ENCODE data around the gene JAKMIP1. TPM values are rescaled to one million over a fixed set of nuclear protein-coding genes. Genes with fewer than 3 reads are reported as not detected.
A peak's percentile ranks its signal among the peaks of the same experiment; 100 is the strongest.

Gene JAKMIP1
- total RNA-seq, 1 donor from 2014 or later: not detected

DNA sequence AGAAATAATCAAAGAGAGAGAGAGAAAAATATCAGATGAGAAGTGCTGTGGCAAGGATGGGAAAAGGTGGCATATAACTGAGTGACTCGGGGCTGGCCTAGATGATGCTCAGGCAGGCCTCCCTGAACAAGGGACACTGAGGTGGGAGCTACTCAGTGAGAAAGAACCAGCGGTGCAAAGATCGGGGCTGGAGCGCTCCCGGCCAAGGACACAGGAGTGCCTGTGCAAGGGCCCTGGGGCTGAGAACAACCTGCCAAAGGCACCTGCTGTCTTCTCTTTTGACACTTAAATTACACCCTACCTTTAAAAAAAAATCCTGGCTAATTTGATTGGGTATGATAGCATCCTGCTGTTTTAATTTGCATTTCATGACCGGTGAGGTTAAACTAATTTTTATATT, 104.5 kb downstream of the JAKMIP1 start:
- H3K4me3 ChIP-seq (ENCODE audit: low read depth, low read length): no peak overlapping the region
- no peaks in the 10 kb centered on the region for H3K27me3 ChIP-seq (ENCODE audit: control insufficient read depth, insufficient read depth, low read length)
- no peak for DNase-seq (ENCODE audit: low read depth)
- no peaks in the 10 kb centered on the region for H3K36me3 ChIP-seq (ENCODE audit: control insufficient read depth, insufficient read depth, low read length)
- TF ChIP-seq CTCF (IDR thresholded peaks at IDR 0.05; ENCODE audit: insufficient read depth, low read length, poor library complexity, severe bottlenecking): no peak

DNA sequence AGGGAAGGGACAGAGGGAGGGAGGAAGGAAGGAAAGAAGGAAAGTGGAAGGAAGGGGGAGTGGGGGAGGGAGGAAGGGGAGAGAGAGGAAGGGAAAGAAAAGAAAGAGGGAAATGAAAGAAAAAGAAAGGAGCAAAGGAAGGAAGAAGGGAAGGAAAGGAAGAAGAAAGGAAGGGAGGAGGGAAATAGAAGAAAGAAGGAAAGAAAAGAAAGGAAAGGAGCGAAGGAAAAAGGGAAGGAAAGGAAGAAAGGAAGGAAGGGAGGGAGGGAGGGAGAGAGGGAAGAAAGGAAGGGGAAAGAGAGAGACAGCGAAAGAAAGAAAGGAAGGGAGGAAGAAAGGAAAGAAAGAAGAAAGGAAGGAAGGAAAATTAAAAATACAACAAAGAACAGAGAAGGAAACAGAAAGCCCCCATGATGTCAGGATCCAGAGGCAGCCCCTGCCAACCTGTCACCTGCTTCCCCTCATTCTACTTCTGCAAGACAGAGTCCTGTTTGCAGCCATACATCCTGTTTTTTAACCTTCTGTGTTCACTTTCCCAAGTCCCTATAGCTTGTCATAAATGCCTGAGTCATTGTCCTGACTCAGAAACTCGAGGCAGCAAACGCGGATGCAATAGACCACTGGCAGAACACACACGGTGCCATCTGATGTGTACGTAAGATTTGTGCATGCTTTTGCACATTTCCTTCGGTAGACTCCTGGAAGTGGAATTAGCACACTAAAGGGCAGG, 105.2 kb downstream of the JAKMIP1 start:
- no peak overlapping the region for H3K4me3 ChIP-seq (ENCODE audit: low read depth, low read length)
- peak; percentile 4 for DNase-seq (ENCODE audit: low read depth)
- no peaks in the 10 kb centered on the region for H3K36me3 ChIP-seq (ENCODE audit: control insufficient read depth, insufficient read depth, low read length)
- TF ChIP-seq CTCF (IDR thresholded peaks at IDR 0.05; ENCODE audit: insufficient read depth, low read length, poor library complexity, severe bottlenecking): no peak
- H3K27me3 ChIP-seq (ENCODE audit: control insufficient read depth, insufficient read depth, low read length): no peaks in the 10 kb centered on the region

GRCh38 chr4:6093671-6094070, 106.7 kb downstream of the JAKMIP1 start:
- no peak for DNase-seq (ENCODE audit: low read depth)
- no peaks in the 10 kb centered on the region for H3K27me3 ChIP-seq (ENCODE audit: control insufficient read depth, insufficient read depth, low read length)
- TF ChIP-seq CTCF (IDR thresholded peaks at IDR 0.05; ENCODE audit: insufficient read depth, low read length, poor library complexity, severe bottlenecking): no peak
- no peak overlapping the region for H3K4me3 ChIP-seq (ENCODE audit: low read depth, low read length)
- no peaks in the 10 kb centered on the region for H3K36me3 ChIP-seq (ENCODE audit: control insufficient read depth, insufficient read depth, low read length)

GRCh38 chr4:6092971-6093370, 107.4 kb downstream of the JAKMIP1 start:
- TF ChIP-seq CTCF (IDR thresholded peaks at IDR 0.05; ENCODE audit: insufficient read depth, low read length, poor library complexity, severe bottlenecking): no peak
- Histone ChIP-seq H3K27me3 (ENCODE audit: control insufficient read depth, insufficient read depth, low read length) (no peaks in the 10 kb centered on the region), H3K36me3 (ENCODE audit: control insufficient read depth, insufficient read depth, low read length) (no peaks in the 10 kb centered on the region), H3K4me3 (ENCODE audit: low read depth, low read length) (no peak overlapping the region)
- DNase-seq (ENCODE audit: low read depth): no peak

DNA sequence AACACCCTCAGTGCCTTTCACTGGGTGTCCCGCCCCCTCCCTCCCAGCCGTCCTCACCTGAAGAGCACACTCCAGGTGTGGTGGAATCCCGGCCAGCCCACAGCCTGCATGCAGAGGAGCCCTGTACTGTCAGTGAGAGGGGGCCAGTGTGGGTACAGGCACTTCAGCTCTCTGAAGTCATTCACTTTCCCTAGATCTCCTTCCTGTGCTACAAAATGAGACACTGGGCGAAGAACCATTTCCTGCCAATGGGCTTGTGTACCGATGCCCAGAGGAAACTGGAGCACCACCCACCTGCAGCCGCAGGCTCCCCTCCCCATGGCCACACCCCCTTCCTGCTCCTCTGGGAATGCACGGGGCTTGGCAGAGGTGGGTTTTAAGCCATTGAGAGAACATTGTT, 108.2 kb downstream of the JAKMIP1 start:
- H3K4me3 ChIP-seq (ENCODE audit: low read depth, low read length): no peak overlapping the region
- H3K27me3 ChIP-seq (ENCODE audit: control insufficient read depth, insufficient read depth, low read length): no peaks in the 10 kb centered on the region
- no peak for DNase-seq (ENCODE audit: low read depth)
- no peak for TF ChIP-seq CTCF (IDR thresholded peaks at IDR 0.05; ENCODE audit: insufficient read depth, low read length, poor library complexity, severe bottlenecking)
- H3K36me3 ChIP-seq (ENCODE audit: control insufficient read depth, insufficient read depth, low read length): no peaks in the 10 kb centered on the region

GRCh38 chr4:6090931-6091330, 109.4 kb downstream of the JAKMIP1 start:
- no peaks in the 10 kb centered on the region for H3K36me3 ChIP-seq (ENCODE audit: control insufficient read depth, insufficient read depth, low read length)
- H3K27me3 ChIP-seq (ENCODE audit: control insufficient read depth, insufficient read depth, low read length): no peaks in the 10 kb centered on the region
- no peak for DNase-seq (ENCODE audit: low read depth)
- no peak overlapping the region for H3K4me3 ChIP-seq (ENCODE audit: low read depth, low read length)
- TF ChIP-seq CTCF (IDR thresholded peaks at IDR 0.05; ENCODE audit: insufficient read depth, low read length, poor library complexity, severe bottlenecking): no peak

Measured in kidney epithelial cell (primary cell).